ENCODE measurements around the gene KRTAP5-4.
"Not testable (repeated sequence)": the region's sequence is repeated elsewhere in the genome, so short reads cannot be mapped to it uniquely, and the experiment has no call there.

KRTAP5-4 gene, protein sequence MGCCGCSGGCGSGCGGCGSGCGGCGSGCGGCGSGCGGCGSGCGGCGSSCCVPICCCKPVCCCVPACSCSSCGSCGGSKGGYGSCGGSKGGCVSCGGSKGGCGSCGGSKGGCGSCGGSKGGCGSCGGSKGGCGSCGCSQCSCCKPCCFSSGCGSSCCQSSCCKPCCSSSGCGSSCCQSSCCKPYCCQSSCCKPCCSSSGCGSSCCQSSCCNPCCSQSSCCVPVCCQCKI

DNA sequence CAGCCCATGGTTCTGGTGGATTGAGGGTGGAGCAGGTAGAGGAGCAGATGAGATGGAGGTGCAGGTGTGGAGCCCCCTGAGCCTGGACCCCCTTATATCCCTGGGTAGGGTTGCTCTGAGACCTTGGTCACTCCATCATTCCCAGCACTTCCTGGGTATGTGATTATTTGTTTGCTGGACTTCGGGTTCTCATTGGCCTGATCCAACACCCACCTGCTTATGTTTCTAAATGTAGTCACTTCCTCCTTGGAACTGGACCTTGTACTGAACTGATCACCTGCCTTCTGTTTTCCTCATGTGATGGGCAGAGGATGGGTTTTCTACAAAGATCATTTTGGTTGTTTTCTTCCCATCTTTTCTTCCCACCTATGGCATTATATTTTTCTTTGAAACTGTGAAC lies at the start of gene KRTAP5-4:
Gene KRTAP5-4, minus strand, starts transcription at position 53 of the 400 bp plus-strand sequence. Its CDS starts 45 bp downstream, at position 8.
- FAIRE-seq, result no peak
- DNase-seq (ENCODE audit: insufficient read length, low spot score), result no peak
- no peak for TF ChIP-seq POLR2A (IDR thresholded peaks at IDR 0.05; ENCODE audit: low read depth, low read length)

DNA sequence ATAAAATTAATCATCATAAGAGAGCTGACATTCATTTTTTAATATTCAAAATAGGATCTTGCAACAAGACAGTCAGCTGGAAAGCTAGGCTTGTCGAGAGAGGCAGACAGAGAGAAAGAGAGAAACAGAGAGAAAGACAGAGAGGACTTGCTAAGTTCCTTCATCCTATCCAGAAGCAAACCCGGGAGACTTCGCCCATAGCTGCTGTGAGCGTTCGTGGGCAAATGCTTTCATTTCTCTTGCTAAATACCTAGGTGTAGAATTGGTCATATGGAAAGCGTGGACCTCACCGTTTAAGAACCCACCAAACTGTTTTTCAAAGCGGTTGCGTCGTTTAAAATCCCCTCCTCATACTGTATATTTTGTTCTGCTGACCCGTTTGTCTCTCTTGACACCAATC lies 49.7 kb upstream of the KRTAP5-4 start:
- no peak for FAIRE-seq
- TF ChIP-seq POLR2A (IDR thresholded peaks at IDR 0.05; ENCODE audit: low read depth, low read length), result no peak
- DNase-seq (ENCODE audit: insufficient read length, low spot score), result no peak

DNA sequence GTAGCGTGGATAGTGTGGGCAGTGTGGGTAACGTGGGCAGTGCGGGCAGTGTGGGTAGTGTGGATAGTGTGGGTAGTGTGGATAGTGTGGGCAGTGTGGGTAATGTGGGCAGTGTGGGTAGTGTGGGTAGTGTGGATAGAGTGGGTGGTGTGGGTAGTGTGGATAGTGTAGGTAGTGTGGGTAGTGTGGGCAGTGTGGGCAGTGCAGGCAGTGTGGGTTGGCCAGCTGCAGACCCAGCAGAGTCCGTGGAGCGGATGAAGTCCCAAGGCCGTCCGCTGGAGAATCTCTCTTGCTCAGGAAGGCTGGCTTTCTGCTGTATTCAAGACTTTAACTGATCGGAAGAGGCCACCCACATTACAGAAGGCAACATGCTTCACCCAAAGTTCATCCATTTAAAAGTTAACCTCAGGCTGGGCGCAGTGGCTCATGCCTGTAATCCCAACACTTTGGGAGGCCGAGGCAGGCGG lies 49.0 kb upstream of the KRTAP5-4 start:
- no peak for FAIRE-seq
- DNase-seq (ENCODE audit: insufficient read length, low spot score), result no peak
- no peak for TF ChIP-seq POLR2A (IDR thresholded peaks at IDR 0.05; ENCODE audit: low read depth, low read length)

DNA sequence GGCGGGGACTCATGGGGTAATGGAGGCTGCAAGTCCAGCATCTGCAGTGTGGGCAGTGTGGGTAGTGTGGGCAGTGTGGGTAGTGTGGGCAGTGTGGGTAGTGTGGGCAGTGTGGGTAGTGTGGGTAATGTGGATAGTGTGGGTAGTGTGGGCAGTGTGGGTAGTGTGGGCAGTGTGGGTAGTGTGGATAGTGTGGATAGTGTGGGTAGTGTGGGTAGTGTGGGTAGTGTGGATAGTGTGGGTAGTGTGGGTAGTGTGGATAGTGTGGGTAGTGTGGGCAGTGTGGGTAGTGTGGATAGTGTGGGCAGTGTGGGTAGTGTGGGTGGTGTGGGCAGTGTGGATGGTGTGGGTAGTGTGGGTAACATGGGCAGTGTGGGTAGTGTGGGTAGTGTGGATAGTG lies 48.5 kb upstream of the KRTAP5-4 start:
- not testable (repeated sequence) for DNase-seq (ENCODE audit: insufficient read length, low spot score); FAIRE-seq

DNA sequence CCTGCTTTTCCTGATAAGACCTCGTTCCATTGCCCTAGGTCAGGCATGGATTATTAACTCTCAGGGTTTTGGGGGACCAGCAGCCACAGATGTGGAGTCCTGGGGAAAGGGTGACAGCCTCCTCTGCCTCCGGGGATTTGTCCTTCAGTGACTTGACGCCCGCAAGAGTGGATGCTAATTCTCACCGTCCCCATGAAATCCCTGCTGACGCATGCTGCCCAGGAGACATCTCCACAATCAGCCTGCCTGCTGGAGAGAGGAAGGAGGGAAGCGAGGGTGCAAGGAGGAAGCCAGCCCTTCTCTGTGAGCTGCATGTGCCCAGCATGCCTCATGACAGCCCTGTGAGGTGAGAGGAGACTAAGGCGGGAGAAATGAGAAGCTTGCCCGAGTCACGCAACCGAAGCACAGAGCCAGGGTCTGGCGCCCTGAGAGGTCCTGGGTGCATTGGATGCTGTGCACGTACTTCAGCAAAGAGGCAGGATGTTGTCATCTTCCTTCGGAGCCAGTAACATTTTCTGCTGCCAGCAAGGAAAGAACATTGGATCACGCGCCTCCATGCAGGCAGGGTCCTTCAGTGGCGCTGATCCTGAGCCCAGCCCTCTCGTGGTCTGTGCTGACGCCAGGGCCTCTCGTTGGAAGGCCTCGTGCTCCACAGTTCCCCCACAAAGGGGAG lies 47.7 kb upstream of the KRTAP5-4 start:
- no peak for FAIRE-seq
- DNase-seq (ENCODE audit: insufficient read length, low spot score), result no peak
- no peak for TF ChIP-seq POLR2A (IDR thresholded peaks at IDR 0.05; ENCODE audit: low read depth, low read length)

DNA sequence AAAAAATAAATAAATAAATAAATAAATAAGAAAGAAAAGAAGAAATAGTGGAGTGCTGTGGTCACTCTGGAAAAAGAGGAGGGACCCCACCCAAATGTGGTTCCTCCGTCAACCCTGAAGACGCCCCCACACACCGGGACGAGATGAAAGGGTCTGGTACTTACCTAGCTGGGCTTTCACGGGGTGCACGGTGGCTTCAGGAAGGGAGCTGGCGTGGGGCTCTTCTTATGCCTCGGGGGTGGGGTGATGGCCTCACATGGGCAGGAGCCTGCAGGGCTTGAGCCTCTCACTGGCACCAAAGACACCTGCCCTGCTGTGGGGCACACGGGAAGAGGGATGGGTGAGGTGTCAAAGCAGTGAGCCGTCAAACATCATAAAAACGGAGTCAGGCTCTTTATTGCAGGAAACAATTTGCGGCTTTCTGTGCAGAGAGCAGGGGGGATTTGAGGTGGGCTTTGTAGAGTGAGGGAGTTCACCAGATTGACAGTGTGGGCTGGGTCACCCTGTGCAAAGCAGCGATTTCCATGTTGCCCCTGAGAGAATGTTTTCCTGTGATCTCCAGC lies 47.1 kb upstream of the KRTAP5-4 start:
- no peak for TF ChIP-seq POLR2A (IDR thresholded peaks at IDR 0.05; ENCODE audit: low read depth, low read length)
- FAIRE-seq (no peak), DNase-seq (ENCODE audit: insufficient read length, low spot score) (no peak)

DNA sequence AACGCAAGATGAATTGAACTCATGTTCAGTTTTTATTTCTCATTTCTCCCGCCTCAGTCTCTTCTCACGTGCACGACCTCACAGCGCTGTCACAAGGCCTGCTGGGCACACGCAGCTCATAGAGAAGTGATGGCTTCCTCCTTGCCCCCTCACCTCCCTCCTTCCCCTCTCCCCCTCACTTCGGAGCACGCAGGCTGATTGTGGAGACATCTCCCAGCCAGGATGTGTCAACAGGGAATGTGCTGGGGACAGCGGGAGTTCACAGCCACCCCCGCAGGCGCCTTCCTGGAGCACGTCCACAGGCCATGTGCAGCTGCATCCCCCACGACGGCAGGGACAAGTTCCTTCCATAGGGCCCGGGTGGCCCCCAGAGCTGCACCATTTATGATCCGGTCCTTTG lies 46.0 kb upstream of the KRTAP5-4 start:
- no peak for DNase-seq (ENCODE audit: insufficient read length, low spot score)

DNA sequence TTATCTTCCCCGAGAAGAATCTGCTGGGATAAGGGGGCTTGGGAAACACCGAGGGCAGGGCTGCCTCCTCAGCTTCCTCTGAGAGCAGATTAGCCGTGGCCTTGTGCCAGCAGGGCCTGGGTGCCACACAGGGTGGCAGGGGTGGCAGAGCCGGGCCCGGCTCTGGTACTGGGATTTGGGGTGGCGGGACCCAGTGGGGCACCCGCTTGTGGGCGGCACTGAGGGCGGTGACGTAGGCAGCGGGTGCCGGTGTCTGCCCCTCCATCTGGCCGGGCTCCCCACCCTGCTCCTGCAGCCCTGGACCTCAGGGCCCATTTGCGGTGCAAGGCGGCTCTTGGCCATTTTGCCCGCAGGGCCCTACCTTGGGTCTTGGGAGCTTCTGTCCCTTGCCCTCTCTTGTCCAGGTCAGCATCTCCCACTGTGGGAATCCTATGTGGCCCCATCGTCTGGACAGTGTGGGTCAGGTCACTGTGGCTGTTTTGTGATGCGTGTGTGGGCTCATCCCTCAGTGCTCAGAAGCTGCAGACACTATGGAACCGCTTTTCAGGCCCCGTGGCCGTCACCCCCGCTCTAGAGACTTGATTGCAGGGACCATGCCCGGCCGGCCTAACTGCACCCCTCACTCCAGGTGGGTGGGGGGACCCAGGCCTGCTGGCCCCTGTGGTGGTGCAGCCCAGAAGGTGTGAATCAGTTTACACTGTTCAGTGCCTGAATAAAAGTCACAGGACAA lies 45.3 kb upstream of the KRTAP5-4 start:
- DNase-seq (ENCODE audit: insufficient read length, low spot score) (no peak), FAIRE-seq (no peak)
- no peak for TF ChIP-seq POLR2A (IDR thresholded peaks at IDR 0.05; ENCODE audit: low read depth, low read length)

More for the DNA sequence above, 46.0 kb upstream of the KRTAP5-4 start:
- no peak for FAIRE-seq
- no peak for TF ChIP-seq POLR2A (IDR thresholded peaks at IDR 0.05; ENCODE audit: low read depth, low read length)

DNA sequence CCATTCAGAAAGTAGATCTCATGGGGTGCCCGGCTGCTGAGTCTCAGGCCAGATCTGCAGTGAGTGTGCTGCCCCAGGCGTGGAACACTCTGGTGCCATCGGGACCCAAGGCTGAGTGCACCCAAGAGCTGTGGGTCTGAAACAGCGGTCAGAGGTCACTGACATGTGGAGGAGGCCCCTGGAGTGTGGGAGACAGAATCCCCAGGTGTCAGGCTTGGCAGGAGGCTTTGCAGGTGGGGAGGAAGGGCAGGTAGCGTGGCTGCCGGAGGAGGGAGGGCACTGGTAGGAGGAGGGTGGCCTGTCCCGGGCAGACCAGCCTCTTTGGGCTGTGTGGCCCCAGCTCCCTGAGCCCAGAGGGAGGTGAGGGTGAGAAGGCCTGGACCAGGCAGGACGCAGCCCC lies 43.4 kb upstream of the KRTAP5-4 start:
- DNase-seq (ENCODE audit: insufficient read length, low spot score) (no peak), FAIRE-seq (no peak)
- TF ChIP-seq POLR2A (IDR thresholded peaks at IDR 0.05; ENCODE audit: low read depth, low read length), result no peak

DNA sequence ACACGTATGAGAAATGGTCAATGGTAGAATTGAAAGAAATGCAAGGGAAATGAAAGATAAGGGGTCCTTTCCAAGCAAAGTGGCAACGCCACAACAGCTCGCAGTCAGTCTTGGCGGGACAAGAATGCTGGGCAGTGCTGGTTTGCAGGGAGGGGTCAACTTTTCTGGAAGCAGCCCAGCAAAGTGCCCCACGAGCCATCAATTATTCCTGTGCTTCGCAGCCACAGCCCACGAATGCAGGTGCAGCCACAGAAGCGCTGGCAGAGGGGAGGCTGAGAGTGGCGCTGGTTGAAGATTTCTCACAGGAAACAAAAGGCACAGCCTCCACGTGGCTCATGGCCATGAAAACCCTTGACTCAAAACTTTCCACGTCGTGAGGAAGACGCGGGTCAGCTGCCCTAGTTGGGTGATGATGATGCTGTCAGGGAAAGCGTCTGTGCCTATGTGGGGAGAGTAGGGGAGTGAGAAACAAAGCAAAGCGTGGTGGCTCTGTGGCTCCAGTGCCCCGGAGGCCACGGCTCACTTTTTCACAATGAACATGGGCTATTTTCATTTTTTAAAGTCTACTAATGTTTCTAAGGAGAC lies 40.9 kb upstream of the KRTAP5-4 start:
- DNase-seq (ENCODE audit: insufficient read length, low spot score); FAIRE-seq: not testable (repeated sequence)

DNA sequence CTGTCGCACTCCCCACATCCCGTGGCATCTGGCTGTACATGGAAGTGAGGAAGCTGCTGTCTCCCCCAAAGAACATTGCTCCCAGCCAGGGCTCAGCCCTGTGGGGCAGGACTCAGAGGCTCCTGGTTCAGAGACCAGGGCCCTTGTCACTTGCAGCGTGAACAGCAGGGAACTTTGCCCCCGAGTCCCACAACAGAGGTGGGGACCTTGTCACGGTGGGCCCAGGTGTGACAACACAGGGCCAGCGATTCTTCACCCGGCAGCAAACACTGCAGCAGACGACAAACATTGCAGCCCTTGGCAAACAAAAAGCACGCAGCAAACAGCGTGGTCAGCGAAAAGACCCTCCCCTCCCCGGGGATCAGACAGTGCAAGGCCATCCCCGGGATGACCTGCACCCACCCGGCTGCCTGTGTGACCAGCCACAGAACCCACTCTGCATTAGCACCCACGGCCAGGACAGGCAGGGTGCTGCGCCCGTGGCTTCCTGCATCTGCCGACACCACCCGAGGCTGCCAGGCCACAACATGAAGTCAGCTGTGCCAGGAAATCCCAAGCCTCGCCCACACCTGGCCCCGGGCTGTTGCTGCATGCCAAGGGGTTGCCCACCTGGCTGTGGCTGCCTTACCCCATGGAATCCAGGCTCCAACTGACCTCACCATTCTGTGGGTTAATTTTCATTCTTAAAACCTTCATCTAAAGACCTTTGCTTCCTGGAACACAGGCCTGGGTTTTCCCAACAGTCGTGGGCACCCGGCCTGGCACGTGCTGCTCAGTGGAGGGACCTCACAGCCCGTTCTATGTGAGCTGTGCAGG lies 39.7 kb upstream of the KRTAP5-4 start:
- FAIRE-seq; DNase-seq (ENCODE audit: insufficient read length, low spot score): not testable (repeated sequence)

DNA sequence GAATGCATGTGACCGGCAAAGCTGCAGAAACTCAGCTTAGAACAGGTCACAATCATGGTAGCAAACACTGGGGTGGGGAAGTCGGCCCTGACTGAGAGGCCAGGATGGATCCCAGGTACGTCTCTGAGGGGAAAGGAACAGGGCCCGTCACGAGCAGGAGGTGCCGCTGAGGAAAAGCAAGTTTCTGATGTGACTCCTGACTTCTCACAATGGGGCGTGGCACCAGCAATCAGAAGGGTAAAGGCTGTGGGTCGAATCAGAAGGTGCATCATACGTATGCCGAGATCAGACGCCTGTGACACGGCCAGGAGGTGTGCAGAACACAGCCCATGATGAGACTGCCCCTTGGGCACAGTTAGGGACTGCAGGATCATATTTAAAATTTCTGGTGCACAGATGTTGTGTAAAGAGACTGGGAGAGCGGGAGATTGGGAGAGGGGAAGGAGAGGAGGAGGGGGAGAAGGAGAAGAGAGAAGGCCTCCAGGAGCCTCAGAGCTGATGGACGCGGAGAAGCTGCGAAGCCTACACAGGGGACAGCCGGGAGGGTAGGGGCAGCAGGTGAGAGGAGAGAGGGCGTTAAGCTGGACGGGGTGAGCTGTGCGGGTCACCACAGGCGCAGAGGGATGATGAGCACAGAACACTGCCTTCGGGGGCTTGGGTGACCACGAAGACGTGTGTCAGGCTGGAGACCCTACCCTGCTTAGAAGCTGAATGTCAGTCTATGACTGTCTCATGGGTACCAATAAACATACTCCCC lies 38.4 kb upstream of the KRTAP5-4 start:
- no peak for FAIRE-seq
- no peak for DNase-seq (ENCODE audit: insufficient read length, low spot score)
- TF ChIP-seq POLR2A (IDR thresholded peaks at IDR 0.05; ENCODE audit: low read depth, low read length), result no peak

DNA sequence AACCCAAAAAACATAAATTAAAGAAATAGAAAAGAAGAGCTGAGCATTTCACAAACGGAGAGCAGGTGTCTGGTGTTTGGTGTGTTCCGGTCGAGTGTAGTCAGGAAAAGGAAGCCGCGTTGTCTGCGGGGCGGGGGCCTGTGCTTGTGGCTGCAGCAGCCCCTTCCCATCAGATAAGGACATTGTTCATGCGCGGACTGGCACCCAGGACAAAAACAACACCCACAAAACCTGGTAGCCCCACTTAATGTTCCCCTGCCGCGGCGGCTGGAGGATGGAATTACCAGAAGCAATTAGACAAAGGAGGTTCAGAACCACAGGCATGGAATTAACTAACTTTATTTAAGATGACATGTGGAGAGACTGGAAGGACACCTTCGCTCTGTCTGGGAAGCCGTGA lies 37.6 kb upstream of the KRTAP5-4 start:
- FAIRE-seq, result no peak
- no peak for DNase-seq (ENCODE audit: insufficient read length, low spot score)
- no peak for TF ChIP-seq POLR2A (IDR thresholded peaks at IDR 0.05; ENCODE audit: low read depth, low read length)
